Transverse colon (tissue), 3 donors: ENCODE measurements around the gene HOXB7.

ENCODE experiments used
- EP300 ChIP-seq: sonication (generic); formaldehyde crosslinking; IDR thresholded peaks from one replicate; pipeline ENCODE4 v1.6.1; 2017; ENCODE audit warnings: antibody characterized with exemption, low read depth
- POLR2A ChIP-seq: fragments of 450-650 bp; IDR thresholded peaks from one replicate; pipeline ENCODE4 v1.6.1; 2016; ENCODE audit warnings: antibody characterized with exemption, mild to moderate bottlenecking, moderate library complexity
- TF ChIP-seq, protein P1 (sequence below), 5 experiments: fragments of 200-600 bp in 3 of 5; fragments of 450-650 bp in 2 of 5; sonication (generic) in 3 of 5; IDR thresholded peaks; 1 replicate in 2 of 5; 2 replicates in 3 of 5; pipeline ENCODE4 v1.5.1; 2016 to 2017; ENCODE audit warnings: antibody characterized with exemption in 5 of 5, inconsistent platforms in 3 of 5, mild to moderate bottlenecking in 2 of 5, moderate library complexity in 1 of 5

GRCh38 chr17:48563385-48563838, 47.4 kb downstream of the HOXB7 start:
- TF ChIP-seq, protein P1, sequence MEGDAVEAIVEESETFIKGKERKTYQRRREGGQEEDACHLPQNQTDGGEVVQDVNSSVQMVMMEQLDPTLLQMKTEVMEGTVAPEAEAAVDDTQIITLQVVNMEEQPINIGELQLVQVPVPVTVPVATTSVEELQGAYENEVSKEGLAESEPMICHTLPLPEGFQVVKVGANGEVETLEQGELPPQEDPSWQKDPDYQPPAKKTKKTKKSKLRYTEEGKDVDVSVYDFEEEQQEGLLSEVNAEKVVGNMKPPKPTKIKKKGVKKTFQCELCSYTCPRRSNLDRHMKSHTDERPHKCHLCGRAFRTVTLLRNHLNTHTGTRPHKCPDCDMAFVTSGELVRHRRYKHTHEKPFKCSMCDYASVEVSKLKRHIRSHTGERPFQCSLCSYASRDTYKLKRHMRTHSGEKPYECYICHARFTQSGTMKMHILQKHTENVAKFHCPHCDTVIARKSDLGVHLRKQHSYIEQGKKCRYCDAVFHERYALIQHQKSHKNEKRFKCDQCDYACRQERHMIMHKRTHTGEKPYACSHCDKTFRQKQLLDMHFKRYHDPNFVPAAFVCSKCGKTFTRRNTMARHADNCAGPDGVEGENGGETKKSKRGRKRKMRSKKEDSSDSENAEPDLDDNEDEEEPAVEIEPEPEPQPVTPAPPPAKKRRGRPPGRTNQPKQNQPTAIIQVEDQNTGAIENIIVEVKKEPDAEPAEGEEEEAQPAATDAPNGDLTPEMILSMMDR (IDR thresholded peaks at IDR 0.05) = no peak
- no peak for TF ChIP-seq POLR2A
- no peak for TF ChIP-seq EP300
